ENCODE measurements around the gene GATAD2A. TPM values are rescaled to one million over a fixed set of nuclear protein-coding genes. Genes with fewer than 3 reads are reported as not detected.

Gene GATAD2A
- total and polyA plus RNA-seq, 2 of the 13 experiments (the other 11 are each of a cell fraction or from before 2014, with no cell fraction given): 16.8 to 28.6 TPM

- TF ChIP-seq SRSF4 (IDR thresholded peaks at IDR 0.05; ENCODE audit: low read depth, low read length, poor library complexity, severe bottlenecking) (no peak), ZNF30 (CRISPR knock-in tag; IDR thresholded peaks at IDR 0.05) (peak; percentile 72; the same call in 1 of the 2 replicates), HOXA3 (CRISPR knock-in tag; IDR thresholded peaks at IDR 0.05) (peak; percentile 92), ELF1 (CRISPR knock-in tag; IDR thresholded peaks at IDR 0.05) (peak; percentile 47; the same call in 1 of the 2 replicates), ZBTB3 (CRISPR knock-in tag; IDR thresholded peaks at IDR 0.05; ENCODE audit: borderline replicate concordance, low read depth) (0 out of 2 replicates have a peak, but pooled peaks have one; percentile 79), ZNF329 (CRISPR knock-in tag; IDR thresholded peaks at IDR 0.05; ENCODE audit: low read depth) (peak; percentile 73; the same call in 1 of the 2 replicates), REL (CRISPR knock-in tag; conservative IDR thresholded peaks at IDR 0.05) (peak; percentile 96), LBX2 (CRISPR knock-in tag; IDR thresholded peaks at IDR 0.05; ENCODE audit: borderline replicate concordance) (peak; percentile 88; the same call in 1 of the 2 replicates), ZNF276 (CRISPR knock-in tag; IDR thresholded peaks at IDR 0.05; ENCODE audit: low read depth) (peak; percentile 82; the same call in 1 of the 2 replicates), DDIT3 (CRISPR knock-in tag; IDR thresholded peaks at IDR 0.05) (no peak), ZNF280B (CRISPR knock-in tag; IDR thresholded peaks at IDR 0.05; ENCODE audit: borderline replicate concordance) (peak; percentile 96), ZNF337 (CRISPR knock-in tag; IDR thresholded peaks at IDR 0.05; ENCODE audit: borderline replicate concordance, low read depth) (peak; percentile 86; the same call in 1 of the 2 replicates), SIX1 (CRISPR knock-in tag; IDR thresholded peaks at IDR 0.05; ENCODE audit: borderline replicate concordance) (no peak; the same call in 1 of the 2 replicates), ZNF275 (CRISPR knock-in tag; IDR thresholded peaks at IDR 0.05; ENCODE audit: borderline replicate concordance) (peak; percentile 90; the same call in 1 of the 2 replicates), HNRNPK (IDR thresholded peaks at IDR 0.05; ENCODE audit: low read depth, low read length, poor library complexity, severe bottlenecking) (peak; percentile 49), AKAP8 (CRISPR knock-in tag; IDR thresholded peaks at IDR 0.05) (0 out of 2 replicates have a peak, but pooled peaks have one; percentile 35), ARNTL (CRISPR knock-in tag; IDR thresholded peaks at IDR 0.05) (peak; percentile 73), CENPBD1 (CRISPR knock-in tag; IDR thresholded peaks at IDR 0.05; ENCODE audit: borderline replicate concordance, low read depth) (no peak), NONO (IDR thresholded peaks at IDR 0.05) (no peak), NONO (CRISPR knock-in tag; conservative IDR thresholded peaks at IDR 0.05) (peak; percentile 93)
Observed at GRCh38 chr19:19404879-19405860, at the start of gene GATAD2A (continued).
